ENCODE data around the gene POMC. TPM values are rescaled to one million over a fixed set of nuclear protein-coding genes. Genes with fewer than 3 reads are reported as not detected.
A peak's percentile ranks its signal among the peaks of the same experiment; 100 is the strongest.

The POMC gene
- total and polyA plus RNA-seq, 2 of the 8 experiments (the other 6 are each of a cell fraction or from before 2014, with no cell fraction given), result 1.7 to 4.7 TPM

DNA sequence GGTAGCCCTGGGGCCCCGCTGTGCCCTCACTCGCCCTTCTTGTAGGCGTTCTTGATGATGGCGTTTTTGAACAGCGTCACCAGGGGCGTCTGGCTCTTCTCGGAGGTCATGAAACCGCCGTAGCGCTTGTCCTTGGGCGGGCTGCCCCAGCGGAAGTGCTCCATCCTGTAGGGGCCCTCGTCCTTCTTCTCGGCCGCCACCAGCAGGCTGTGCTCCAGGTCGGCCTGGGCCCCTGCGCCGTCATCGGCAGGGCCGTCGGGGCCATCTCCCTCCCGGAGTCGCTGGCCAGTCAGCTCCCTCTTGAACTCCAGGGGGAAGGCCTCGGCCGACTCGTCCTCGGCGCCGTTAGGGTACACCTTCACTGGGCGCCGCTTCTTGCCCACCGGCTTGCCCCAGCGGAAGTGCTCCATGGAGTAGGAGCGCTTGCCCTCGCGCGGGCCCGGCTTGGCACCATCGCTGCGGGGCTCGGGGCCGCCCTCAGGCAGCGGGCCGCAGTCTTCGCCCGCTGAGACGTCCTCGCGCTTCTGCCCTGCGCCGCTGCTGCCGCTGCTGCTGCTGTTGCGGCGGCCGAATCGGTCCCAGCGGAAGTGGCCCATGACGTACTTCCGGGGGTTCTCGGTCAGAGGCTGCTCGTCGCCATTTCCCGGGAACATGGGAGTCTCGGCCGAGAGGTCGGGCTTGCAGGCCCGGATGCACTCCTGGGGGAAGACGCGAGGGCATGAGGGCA, 7.2 kb downstream of the POMC start:
- ChIA-PET CTCF (ENCODE audit: partially characterized antibody) (interaction anchor here (0.6 to 11.9 kb wide), 4 partner anchors 8 to 231 kb away, joined by 3 to 106 read pairs (median 3); no protein-coding TSS in a partner anchor), POLR2A (ENCODE audit: partially characterized antibody) (interaction anchor here (2.4 kb wide), 1 partner anchor 68 kb away, joined by 8 read pairs; no protein-coding TSS in a partner anchor)
- no peak overlapping the region for H2BK5ac ChIP-seq (ENCODE audit: low read depth, low read length)
- H3K23me2 ChIP-seq (ENCODE audit: low read depth, low read length), result no peaks in the 10 kb centered on the region
- no peak overlapping the region for H2BK120ac ChIP-seq (replicated peaks; ENCODE audit: low read depth, low read length)
- H4K8ac ChIP-seq (ENCODE audit: extremely low read depth, insufficient read depth, low read length), result peak overlapping the region; percentile 73; the same call in 1 of the 2 replicates
- peaks cover 0 to 11% (median 0%) of the 10 kb centered on the region in 4 experiments; a peak in 3 of 7 replicates for H3K4me1 ChIP-seq (replicated peaks in 1 of 4; ENCODE audit: control insufficient read depth in 3 of 4, insufficient read depth in 4 of 4, low read length in 3 of 4)
- H4K91ac ChIP-seq (replicated peaks; ENCODE audit: insufficient read length, low read length), result peak overlapping the region; percentile 66
- no peak overlapping the region for H3K56ac ChIP-seq (replicated peaks; ENCODE audit: insufficient read length, low read depth, low read length)
- 79% methylated on average over 46 of the region's 69 CpGs; no CpG with 5 or more reads in 1 of the 2 experiments for WGBS, 2 experiments (ENCODE audit: extremely low coverage in 1 of 2, insufficient coverage in 1 of 2, insufficient read length in 1 of 2, insufficient replicate concordance in 2 of 2, low coverage in 1 of 2, low lambda C conversion rate in 2 of 2, missing lambda C conversion rate in 1 of 2)
- H3K4me2 ChIP-seq (ENCODE audit: insufficient read depth in 1 of 2, low read depth in 2 of 2, low read length in 2 of 2), result no peak overlapping the region
- no peak overlapping the region for H2AFZ ChIP-seq (ENCODE audit: low read length)
- no peak overlapping the region for H3K14ac ChIP-seq (ENCODE audit: insufficient read length)
- H3K4me3 ChIP-seq (ENCODE audit: extremely low read depth in 1 of 4, insufficient read depth in 2 of 4, low read depth in 3 of 4, low read length in 4 of 4), result no peak overlapping the region
- TF ChIP-seq FOSL1 (IDR thresholded peaks at IDR 0.05; ENCODE audit: insufficient read depth, low read depth, low read length) (no peak), ASH2L (IDR thresholded peaks at IDR 0.05; ENCODE audit: low read length) (no peak), RAD21 (IDR thresholded peaks at IDR 0.05 in 1 of 2, conservative IDR thresholded peaks at IDR 0.05 in 1 of 2; ENCODE audit: low read depth in 2 of 2, low read length in 2 of 2) (peak; percentile 4 to 22; a peak in 2 of 4 replicates)
- TF ChIP-seq, protein P1, sequence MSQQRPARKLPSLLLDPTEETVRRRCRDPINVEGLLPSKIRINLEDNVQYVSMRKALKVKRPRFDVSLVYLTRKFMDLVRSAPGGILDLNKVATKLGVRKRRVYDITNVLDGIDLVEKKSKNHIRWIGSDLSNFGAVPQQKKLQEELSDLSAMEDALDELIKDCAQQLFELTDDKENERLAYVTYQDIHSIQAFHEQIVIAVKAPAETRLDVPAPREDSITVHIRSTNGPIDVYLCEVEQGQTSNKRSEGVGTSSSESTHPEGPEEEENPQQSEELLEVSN (IDR thresholded peaks at IDR 0.05), result 0 out of 2 replicates have a peak, but pooled peaks have one; percentile 30
- TF ChIP-seq, protein P2, sequence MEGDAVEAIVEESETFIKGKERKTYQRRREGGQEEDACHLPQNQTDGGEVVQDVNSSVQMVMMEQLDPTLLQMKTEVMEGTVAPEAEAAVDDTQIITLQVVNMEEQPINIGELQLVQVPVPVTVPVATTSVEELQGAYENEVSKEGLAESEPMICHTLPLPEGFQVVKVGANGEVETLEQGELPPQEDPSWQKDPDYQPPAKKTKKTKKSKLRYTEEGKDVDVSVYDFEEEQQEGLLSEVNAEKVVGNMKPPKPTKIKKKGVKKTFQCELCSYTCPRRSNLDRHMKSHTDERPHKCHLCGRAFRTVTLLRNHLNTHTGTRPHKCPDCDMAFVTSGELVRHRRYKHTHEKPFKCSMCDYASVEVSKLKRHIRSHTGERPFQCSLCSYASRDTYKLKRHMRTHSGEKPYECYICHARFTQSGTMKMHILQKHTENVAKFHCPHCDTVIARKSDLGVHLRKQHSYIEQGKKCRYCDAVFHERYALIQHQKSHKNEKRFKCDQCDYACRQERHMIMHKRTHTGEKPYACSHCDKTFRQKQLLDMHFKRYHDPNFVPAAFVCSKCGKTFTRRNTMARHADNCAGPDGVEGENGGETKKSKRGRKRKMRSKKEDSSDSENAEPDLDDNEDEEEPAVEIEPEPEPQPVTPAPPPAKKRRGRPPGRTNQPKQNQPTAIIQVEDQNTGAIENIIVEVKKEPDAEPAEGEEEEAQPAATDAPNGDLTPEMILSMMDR (IDR thresholded peaks at IDR 0.05; ENCODE audit: control extremely low read depth in 1 of 3, insufficient read depth in 1 of 3, low read depth in 1 of 3, low read length in 3 of 3), result peak; percentile 6 to 24 (median 24); a peak in 3 of 4 replicates
- H3K4ac ChIP-seq (replicated peaks; ENCODE audit: insufficient read length, low read depth, low read length), result no peak overlapping the region
- no peaks in the 10 kb centered on the region for H3K36me3 ChIP-seq (ENCODE audit: control insufficient read depth in 2 of 4, insufficient read depth in 4 of 4, low read length in 3 of 4)
- H4K5ac ChIP-seq (ENCODE audit: insufficient read length, low read depth, low read length), result peak overlapping the region; percentile 8
- no peaks in the 10 kb centered on the region; the same call in 1 of the 2 replicates for H3K79me1 ChIP-seq (ENCODE audit: low read depth, low read length)
- FAIRE-seq (no peak), DNase-seq (ENCODE audit: low read depth in 1 of 2, low spot score in 2 of 2) (peak in 1 of 2 experiments; percentile 73)
- H2AK5ac ChIP-seq (ENCODE audit: low read depth, low read length), result no peak overlapping the region
- no peak overlapping the region for H2BK15ac ChIP-seq (ENCODE audit: low read length)
- no peak overlapping the region for H3K27ac ChIP-seq (ENCODE audit: low read depth, low read length)
- no peak overlapping the region for H3K23ac ChIP-seq (ENCODE audit: insufficient read length)
- peaks cover 0 to 3% (median 2%) of the 10 kb centered on the region in 4 experiments; a peak in 4 of 7 replicates for H3K27me3 ChIP-seq (replicated peaks in 1 of 4; ENCODE audit: control insufficient read depth in 3 of 4, extremely low read depth in 1 of 4, insufficient read depth in 3 of 4, low read length in 3 of 4)
- H3K79me2 ChIP-seq (ENCODE audit: control insufficient read depth in 1 of 2, insufficient read depth in 2 of 2, low read length in 2 of 2), result no peaks in the 10 kb centered on the region
- H3K9me3 ChIP-seq (ENCODE audit: insufficient read depth in 2 of 2, low read depth in 1 of 2, low read length in 1 of 2), result no peaks in the 10 kb centered on the region
- H4K20me1 ChIP-seq (replicated peaks in 1 of 2; ENCODE audit: control insufficient read depth in 1 of 2, insufficient read depth in 2 of 2, low read length in 2 of 2), result no peaks in the 10 kb centered on the region
- H2BK20ac ChIP-seq (ENCODE audit: low read length), result peak overlapping the region; percentile 32; the same call in 1 of the 2 replicates
- no peak overlapping the region for H3K9ac ChIP-seq (replicated peaks in 1 of 4; ENCODE audit: extremely low read depth in 1 of 4, low read depth in 3 of 4, low read length in 3 of 4)
- peak overlapping the region; percentile 56; the same call in 1 of the 2 replicates for H2BK12ac ChIP-seq (ENCODE audit: low read depth, low read length)
- H3K18ac ChIP-seq (ENCODE audit: extremely low read depth, low read length), result peak overlapping the region; percentile 48
